Stimulated activated CD8-positive, alpha-beta memory T cell treated with anti-CD3 and anti-CD28 coated beads, Interleukin-7, amount 100 ng/mL, for 24 hours (primary cell): ENCODE data around the gene NEK1.
"Not testable (repeated sequence)": the region's sequence is repeated elsewhere in the genome, so short reads cannot be mapped to it uniquely, and the experiment has no call there.

Source experiments
- DNase-seq: peaks from one replicate; pipeline ENCODE4 v3.0.0-alpha.2; 2020; ENCODE audit warnings: low read depth

NEK1 gene

GRCh38 chr4:169427727-169428126 lies 184.7 kb downstream of the NEK1 start:
- DNase-seq = not testable (repeated sequence)

- DNase-seq = no peak
Measured at GRCh38 chr4:169420291-169420690, 192.1 kb downstream of the NEK1 start.

- DNase-seq = no peak
Measured at GRCh38 chr4:169418846-169419245, 193.5 kb downstream of the NEK1 start.

- DNase-seq = no peak
Measured at GRCh38 chr4:169417629-169418282, 194.6 kb downstream of the NEK1 start.

GRCh38 chr4:169416997-169417396 lies 195.4 kb downstream of the NEK1 start:
- DNase-seq = no peak

- DNase-seq = no peak
Measured at GRCh38 chr4:169416461-169416860, 195.9 kb downstream of the NEK1 start.

GRCh38 chr4:169414913-169415312 lies 197.5 kb downstream of the NEK1 start:
- no peak for DNase-seq

- DNase-seq = no peak
Measured at GRCh38 chr4:169412046-169412445, 200.3 kb downstream of the NEK1 start.

GRCh38 chr4:169410839-169411770 lies 201.3 kb downstream of the NEK1 start:
- DNase-seq = peak; percentile 16

- no peak for DNase-seq
Measured at GRCh38 chr4:169407217-169407845, 205.1 kb downstream of the NEK1 start.

GRCh38 chr4:169404960-169405359 lies 207.4 kb downstream of the NEK1 start:
- DNase-seq = no peak

GRCh38 chr4:169400832-169401231 lies 211.6 kb downstream of the NEK1 start:
- no peak for DNase-seq

GRCh38 chr4:169399976-169400767 lies 212.2 kb downstream of the NEK1 start:
- no peak for DNase-seq

GRCh38 chr4:169398316-169398715 lies 214.1 kb downstream of the NEK1 start:
- DNase-seq = no peak

GRCh38 chr4:169397762-169398161 lies 214.6 kb downstream of the NEK1 start:
- no peak for DNase-seq

GRCh38 chr4:169385376-169385775 lies 227.0 kb downstream of the NEK1 start:
- DNase-seq = no peak

GRCh38 chr4:169384779-169385178 lies 227.6 kb downstream of the NEK1 start:
- no peak for DNase-seq

- DNase-seq = no peak
Measured at GRCh38 chr4:169383724-169384123, 228.7 kb downstream of the NEK1 start.

- no peak for DNase-seq
Measured at GRCh38 chr4:169379688-169380087, 232.7 kb downstream of the NEK1 start.

- no peak for DNase-seq
Measured at GRCh38 chr4:169377367-169377766, 235.0 kb downstream of the NEK1 start.

- no peak for DNase-seq
Measured at GRCh38 chr4:169376421-169376820, 236.0 kb downstream of the NEK1 start.

- DNase-seq = no peak
Measured at GRCh38 chr4:169372791-169373190, 239.6 kb downstream of the NEK1 start.
